Dermis blood vessel endothelial cell (primary cell): ENCODE measurements around the gene ACAP2. TPM values are rescaled to one million over a fixed set of nuclear protein-coding genes. Genes with fewer than 3 reads are reported as not detected.
"Not testable (repeated sequence)": the region's sequence is repeated elsewhere in the genome, so short reads cannot be mapped to it uniquely, and the experiment has no call there.

Experiments
- DNase-seq: peaks from one replicate; pipeline ENCODE4 v3.0.0; 2010
- total RNA-seq: library from RNA; depleted of rRNA; stranded (reverse); fragments of >200 nt; gene quantifications from 2 replicates; pipeline ENCODE4 v1.2.3, GENCODE V29; 2014

ACAP2 gene
- total RNA-seq: 63.3 and 66.9 TPM in 2 replicates

- DNase-seq: peak; percentile 100
Measured at GRCh38 chr3:195442573-195443390, at the start of gene ACAP2. TSS of gene ACAP2 (minus strand) at chr3:195443020. CDS start at chr3:195442847, 173 bp downstream.

GRCh38 chr3:195475614-195476013 lies 32.8 kb upstream of the ACAP2 start:
- DNase-seq: no peak

- not testable (repeated sequence) for DNase-seq
Measured at GRCh38 chr3:195475116-195475515, 32.3 kb upstream of the ACAP2 start.

GRCh38 chr3:195468841-195469240 lies 26.0 kb upstream of the ACAP2 start:
- no peak for DNase-seq

- DNase-seq: no peak
Measured at GRCh38 chr3:195468391-195468776, 25.6 kb upstream of the ACAP2 start.

GRCh38 chr3:195467641-195468390 lies 25.0 kb upstream of the ACAP2 start:
- DNase-seq: no peak

GRCh38 chr3:195466251-195466650 lies 23.4 kb upstream of the ACAP2 start:
- DNase-seq: no peak

- not testable (repeated sequence) for DNase-seq
Measured at GRCh38 chr3:195462922-195463321, 20.1 kb upstream of the ACAP2 start.

GRCh38 chr3:195462308-195462610 lies 19.4 kb upstream of the ACAP2 start:
- no peak for DNase-seq

- no peak for DNase-seq
Measured at GRCh38 chr3:195461594-195462307, 18.9 kb upstream of the ACAP2 start.

GRCh38 chr3:195460091-195460713 lies 17.4 kb upstream of the ACAP2 start:
- no peak for DNase-seq

- peak; percentile 23 for DNase-seq
Measured at GRCh38 chr3:195458316-195458717, 15.5 kb upstream of the ACAP2 start.

- no peak for DNase-seq
Measured at GRCh38 chr3:195455789-195456188, 13.0 kb upstream of the ACAP2 start.

GRCh38 chr3:195453236-195453635 lies 10.4 kb upstream of the ACAP2 start:
- no peak for DNase-seq

- DNase-seq: no peak
Measured at GRCh38 chr3:195451373-195452015, 8.7 kb upstream of the ACAP2 start.

- DNase-seq: peak; percentile 35
Measured at GRCh38 chr3:195450731-195451229, 8.0 kb upstream of the ACAP2 start.

GRCh38 chr3:195448205-195448875 lies 5.5 kb upstream of the ACAP2 start:
- no peak for DNase-seq

- DNase-seq: no peak
Measured at GRCh38 chr3:195447201-195447600, 4.4 kb upstream of the ACAP2 start.

GRCh38 chr3:195446359-195446758 lies 3.5 kb upstream of the ACAP2 start:
- peak; percentile 3 for DNase-seq

- DNase-seq: no peak
Measured at GRCh38 chr3:195445885-195446284, 3.1 kb upstream of the ACAP2 start.

- DNase-seq: no peak
Measured at GRCh38 chr3:195443391-195443989, 670 bp upstream of the ACAP2 start.
